Uterus (tissue), 2 donors: Measurements from ENCODE around the gene CSKMT.

Experiments used
- POLR2A ChIP-seq, 2 donors: fragments of 450-650 bp; IDR thresholded peaks; one replicate each; pipeline ENCODE4 v1.6.1; 2016; ENCODE audit warnings: antibody characterized with exemption in 2 of 2, mild to moderate bottlenecking in 1 of 2, moderate library complexity in 1 of 2
- TF ChIP-seq, protein P1 (sequence below), 4 experiments: fragments of 200-600 bp in 2 of 4; fragments of 450-650 bp in 2 of 4; sonication (generic) in 2 of 4; IDR thresholded peaks; one replicate each; pipeline ENCODE4 v1.5.1; 2016 to 2019; ENCODE audit warnings: antibody characterized with exemption in 4 of 4, mild to moderate bottlenecking in 2 of 4, moderate library complexity in 1 of 4

DNA sequence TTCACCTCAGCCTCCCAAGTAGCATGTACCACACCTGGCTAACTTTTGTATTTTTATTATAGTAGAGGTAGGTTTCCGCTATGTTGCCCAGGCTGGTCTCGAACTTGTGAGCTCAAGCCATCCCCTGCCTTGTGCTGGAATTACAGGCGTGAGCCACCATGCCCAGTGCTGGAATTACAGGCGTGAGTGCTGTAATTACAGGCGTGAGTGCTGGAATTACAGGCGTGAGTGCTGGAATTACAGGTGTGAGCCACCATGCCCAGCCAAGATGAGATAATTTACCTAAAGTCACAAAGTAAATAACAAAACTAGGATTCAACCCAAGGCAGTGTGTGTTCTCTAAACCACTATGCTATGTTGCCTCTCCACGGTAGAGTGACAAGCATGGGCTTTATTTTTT lies 17.4 kb downstream of the CSKMT start:
- TF ChIP-seq, protein P1, sequence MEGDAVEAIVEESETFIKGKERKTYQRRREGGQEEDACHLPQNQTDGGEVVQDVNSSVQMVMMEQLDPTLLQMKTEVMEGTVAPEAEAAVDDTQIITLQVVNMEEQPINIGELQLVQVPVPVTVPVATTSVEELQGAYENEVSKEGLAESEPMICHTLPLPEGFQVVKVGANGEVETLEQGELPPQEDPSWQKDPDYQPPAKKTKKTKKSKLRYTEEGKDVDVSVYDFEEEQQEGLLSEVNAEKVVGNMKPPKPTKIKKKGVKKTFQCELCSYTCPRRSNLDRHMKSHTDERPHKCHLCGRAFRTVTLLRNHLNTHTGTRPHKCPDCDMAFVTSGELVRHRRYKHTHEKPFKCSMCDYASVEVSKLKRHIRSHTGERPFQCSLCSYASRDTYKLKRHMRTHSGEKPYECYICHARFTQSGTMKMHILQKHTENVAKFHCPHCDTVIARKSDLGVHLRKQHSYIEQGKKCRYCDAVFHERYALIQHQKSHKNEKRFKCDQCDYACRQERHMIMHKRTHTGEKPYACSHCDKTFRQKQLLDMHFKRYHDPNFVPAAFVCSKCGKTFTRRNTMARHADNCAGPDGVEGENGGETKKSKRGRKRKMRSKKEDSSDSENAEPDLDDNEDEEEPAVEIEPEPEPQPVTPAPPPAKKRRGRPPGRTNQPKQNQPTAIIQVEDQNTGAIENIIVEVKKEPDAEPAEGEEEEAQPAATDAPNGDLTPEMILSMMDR (IDR thresholded peaks at IDR 0.05), result no peak
- TF ChIP-seq POLR2A (IDR thresholded peaks at IDR 0.05), result no peak
